ENCODE data around the gene TRRAP.

TRRAP gene

GRCh38 chr7:98887038-98887437 is 8.7 kb downstream of the TRRAP start:
- Histone ChIP-seq H3K4me3 (ENCODE audit: low read depth in 1 of 2, low read length in 2 of 2) (no peak overlapping the region), H3K9ac (ENCODE audit: low read depth in 1 of 2, low read length in 2 of 2) (no peak overlapping the region), H3K9me3 (ENCODE audit: control insufficient read depth in 1 of 2, low read length in 2 of 2) (no peaks in the 10 kb centered on the region), H3K27ac (ENCODE audit: low read depth, low read length) (no peak overlapping the region), H3K27me3 (ENCODE audit: control insufficient read depth in 1 of 2, insufficient read depth in 2 of 2, low read length in 2 of 2) (no peaks in the 10 kb centered on the region), H3K36me3 (ENCODE audit: control insufficient read depth in 1 of 2, insufficient read depth in 2 of 2, low read length in 2 of 2) (peaks cover 20 to 56% of the 10 kb centered on the region in 2 donors), H3K4me1 (ENCODE audit: control insufficient read depth in 1 of 2, insufficient read depth in 2 of 2, low read length in 2 of 2) (no peaks in the 10 kb centered on the region)

- H3K4me3 ChIP-seq (ENCODE audit: low read depth in 1 of 2, low read length in 2 of 2): no peak overlapping the region
- peaks cover 27 to 64% of the 10 kb centered on the region in 2 donors for H3K36me3 ChIP-seq (ENCODE audit: control insufficient read depth in 1 of 2, insufficient read depth in 2 of 2, low read length in 2 of 2)
These were observed 14.3 kb downstream of the TRRAP start for GRCh38 chr7:98892609-98893008.

GRCh38 chr7:98899816-98900215 is 21.5 kb downstream of the TRRAP start:
- H3K27me3 ChIP-seq (ENCODE audit: control insufficient read depth in 1 of 2, insufficient read depth in 2 of 2, low read length in 2 of 2): no peaks in the 10 kb centered on the region
- H3K4me1 ChIP-seq (ENCODE audit: control insufficient read depth in 1 of 2, insufficient read depth in 2 of 2, low read length in 2 of 2): no peaks in the 10 kb centered on the region
- no peak overlapping the region for H3K27ac ChIP-seq (ENCODE audit: low read depth, low read length)
- no peaks in the 10 kb centered on the region for H3K9me3 ChIP-seq (ENCODE audit: control insufficient read depth in 1 of 2, low read length in 2 of 2)
- no peak overlapping the region for H3K9ac ChIP-seq (ENCODE audit: low read depth in 1 of 2, low read length in 2 of 2)
- H3K4me3 ChIP-seq (ENCODE audit: low read depth in 1 of 2, low read length in 2 of 2): no peak overlapping the region
- peaks cover 50 to 92% of the 10 kb centered on the region in 2 donors for H3K36me3 ChIP-seq (ENCODE audit: control insufficient read depth in 1 of 2, insufficient read depth in 2 of 2, low read length in 2 of 2)

More at GRCh38 chr7:98892609-98893008, 14.3 kb downstream of the TRRAP start:
- H3K9me3 ChIP-seq (ENCODE audit: control insufficient read depth in 1 of 2, low read length in 2 of 2): no peaks in the 10 kb centered on the region
- H3K9ac ChIP-seq (ENCODE audit: low read depth in 1 of 2, low read length in 2 of 2): no peak overlapping the region
- no peaks in the 10 kb centered on the region for H3K4me1 ChIP-seq (ENCODE audit: control insufficient read depth in 1 of 2, insufficient read depth in 2 of 2, low read length in 2 of 2)
- no peak overlapping the region for H3K27ac ChIP-seq (ENCODE audit: low read depth, low read length)
- no peaks in the 10 kb centered on the region for H3K27me3 ChIP-seq (ENCODE audit: control insufficient read depth in 1 of 2, insufficient read depth in 2 of 2, low read length in 2 of 2)

DNA sequence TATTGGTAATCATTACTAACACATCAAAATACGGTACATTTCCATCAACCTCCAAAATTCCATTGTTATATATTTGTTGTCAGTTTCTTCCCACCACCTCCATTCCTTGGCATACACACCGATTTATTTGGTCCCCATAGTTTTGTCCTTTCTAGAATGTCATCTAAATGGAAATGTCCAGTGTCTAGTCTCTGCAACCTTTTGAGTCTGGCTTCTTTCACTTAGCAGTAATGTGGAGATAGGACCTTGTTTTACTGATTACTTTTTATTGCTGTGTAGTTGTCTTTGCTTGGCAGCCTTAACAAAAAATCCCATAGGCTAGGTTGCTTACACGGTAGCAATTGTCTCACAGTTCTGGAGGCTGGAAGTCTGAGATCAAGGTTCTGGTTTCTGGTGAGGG is 22.5 kb downstream of the TRRAP start:
- Histone ChIP-seq H3K36me3 (ENCODE audit: control insufficient read depth in 1 of 2, insufficient read depth in 2 of 2, low read length in 2 of 2) (peaks cover 58 to 93% of the 10 kb centered on the region in 2 donors), H3K9ac (ENCODE audit: low read depth in 1 of 2, low read length in 2 of 2) (no peak overlapping the region), H3K4me1 (ENCODE audit: control insufficient read depth in 1 of 2, insufficient read depth in 2 of 2, low read length in 2 of 2) (no peaks in the 10 kb centered on the region), H3K9me3 (ENCODE audit: control insufficient read depth in 1 of 2, low read length in 2 of 2) (no peaks in the 10 kb centered on the region), H3K4me3 (ENCODE audit: low read depth in 1 of 2, low read length in 2 of 2) (no peak overlapping the region), H3K27ac (ENCODE audit: low read depth, low read length) (no peak overlapping the region), H3K27me3 (ENCODE audit: control insufficient read depth in 1 of 2, insufficient read depth in 2 of 2, low read length in 2 of 2) (no peaks in the 10 kb centered on the region)

DNA sequence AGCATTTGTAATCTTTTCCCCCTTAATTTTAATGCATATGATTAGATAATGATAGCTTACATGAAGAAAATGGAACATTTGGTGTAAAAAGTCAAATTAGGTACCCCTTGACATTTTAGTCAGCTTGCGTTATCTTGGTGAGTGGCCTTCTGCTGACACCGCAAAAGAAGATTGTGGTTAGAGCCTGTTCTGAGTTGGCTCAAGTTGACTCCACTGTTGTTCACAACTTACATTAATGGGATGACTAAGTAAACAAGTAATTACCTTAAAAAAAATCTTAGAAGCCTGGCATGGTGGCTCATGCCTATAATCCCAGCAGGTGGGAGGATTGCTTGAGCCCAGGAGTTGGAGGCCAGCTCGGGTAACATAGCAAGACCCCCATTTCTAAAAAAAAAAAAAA is 24.2 kb downstream of the TRRAP start:
- Histone ChIP-seq H3K9me3 (ENCODE audit: control insufficient read depth in 1 of 2, low read length in 2 of 2) (no peaks in the 10 kb centered on the region), H3K27me3 (ENCODE audit: control insufficient read depth in 1 of 2, insufficient read depth in 2 of 2, low read length in 2 of 2) (no peaks in the 10 kb centered on the region), H3K36me3 (ENCODE audit: control insufficient read depth in 1 of 2, insufficient read depth in 2 of 2, low read length in 2 of 2) (peaks cover 62 to 84% of the 10 kb centered on the region in 2 donors), H3K4me1 (ENCODE audit: control insufficient read depth in 1 of 2, insufficient read depth in 2 of 2, low read length in 2 of 2) (no peaks in the 10 kb centered on the region), H3K27ac (ENCODE audit: low read depth, low read length) (no peak overlapping the region), H3K9ac (ENCODE audit: low read depth in 1 of 2, low read length in 2 of 2) (no peak overlapping the region), H3K4me3 (ENCODE audit: low read depth in 1 of 2, low read length in 2 of 2) (no peak overlapping the region)

- no peaks in the 10 kb centered on the region for H3K4me1 ChIP-seq (ENCODE audit: control insufficient read depth in 1 of 2, insufficient read depth in 2 of 2, low read length in 2 of 2)
- H3K9ac ChIP-seq (ENCODE audit: low read depth in 1 of 2, low read length in 2 of 2): no peak overlapping the region
- no peak overlapping the region for H3K27ac ChIP-seq (ENCODE audit: low read depth, low read length)
- H3K27me3 ChIP-seq (ENCODE audit: control insufficient read depth in 1 of 2, insufficient read depth in 2 of 2, low read length in 2 of 2): no peaks in the 10 kb centered on the region
- H3K36me3 ChIP-seq (ENCODE audit: control insufficient read depth in 1 of 2, insufficient read depth in 2 of 2, low read length in 2 of 2): peaks cover 60 to 84% of the 10 kb centered on the region in 2 donors
- H3K4me3 ChIP-seq (ENCODE audit: low read depth in 1 of 2, low read length in 2 of 2): no peak overlapping the region
- H3K9me3 ChIP-seq (ENCODE audit: control insufficient read depth in 1 of 2, low read length in 2 of 2): no peaks in the 10 kb centered on the region
These were observed 24.9 kb downstream of the TRRAP start for GRCh38 chr7:98903246-98903645.

DNA sequence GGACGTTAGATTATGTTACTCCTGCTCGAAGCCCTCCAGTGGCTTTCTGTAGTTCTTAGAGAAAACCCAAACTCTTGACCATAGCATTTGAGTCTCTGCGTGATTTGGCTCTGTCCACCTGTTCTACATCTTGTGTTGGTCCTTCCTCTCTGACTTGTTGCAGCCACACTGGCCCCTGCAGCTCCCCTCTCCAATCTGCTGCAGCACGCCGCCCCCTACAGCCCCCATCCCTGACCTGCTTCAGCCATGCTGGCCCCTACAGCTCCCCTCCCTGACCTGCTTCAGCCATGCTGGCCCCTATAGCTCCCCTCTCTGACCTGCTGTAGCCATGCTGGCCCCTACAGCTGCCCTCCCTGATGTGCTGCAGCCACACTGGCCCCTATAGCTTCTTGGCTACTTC is 29.2 kb downstream of the TRRAP start:
- Histone ChIP-seq H3K27me3 (ENCODE audit: control insufficient read depth in 1 of 2, insufficient read depth in 2 of 2, low read length in 2 of 2) (no peaks in the 10 kb centered on the region), H3K9ac (ENCODE audit: low read depth in 1 of 2, low read length in 2 of 2) (no peak overlapping the region), H3K36me3 (ENCODE audit: control insufficient read depth in 1 of 2, insufficient read depth in 2 of 2, low read length in 2 of 2) (peaks cover 54 to 84% of the 10 kb centered on the region in 2 donors), H3K27ac (ENCODE audit: low read depth, low read length) (no peak overlapping the region), H3K4me1 (ENCODE audit: control insufficient read depth in 1 of 2, insufficient read depth in 2 of 2, low read length in 2 of 2) (no peaks in the 10 kb centered on the region), H3K9me3 (ENCODE audit: control insufficient read depth in 1 of 2, low read length in 2 of 2) (no peaks in the 10 kb centered on the region), H3K4me3 (ENCODE audit: low read depth in 1 of 2, low read length in 2 of 2) (no peak overlapping the region)

- no peak overlapping the region for H3K27ac ChIP-seq (ENCODE audit: low read depth, low read length)
These were observed 30.3 kb downstream of the TRRAP start for GRCh38 chr7:98908585-98908984.

GRCh38 chr7:98909487-98909886 is 31.2 kb downstream of the TRRAP start:
- H3K27ac ChIP-seq (ENCODE audit: low read depth, low read length): no peak overlapping the region
- H3K4me3 ChIP-seq (ENCODE audit: low read depth in 1 of 2, low read length in 2 of 2): no peak overlapping the region
- H3K9me3 ChIP-seq (ENCODE audit: control insufficient read depth in 1 of 2, low read length in 2 of 2): no peaks in the 10 kb centered on the region
- no peaks in the 10 kb centered on the region for H3K27me3 ChIP-seq (ENCODE audit: control insufficient read depth in 1 of 2, insufficient read depth in 2 of 2, low read length in 2 of 2)
- H3K4me1 ChIP-seq (ENCODE audit: control insufficient read depth in 1 of 2, insufficient read depth in 2 of 2, low read length in 2 of 2): no peaks in the 10 kb centered on the region
- no peak overlapping the region for H3K9ac ChIP-seq (ENCODE audit: low read depth in 1 of 2, low read length in 2 of 2)
- peaks cover 51 to 84% of the 10 kb centered on the region in 2 donors for H3K36me3 ChIP-seq (ENCODE audit: control insufficient read depth in 1 of 2, insufficient read depth in 2 of 2, low read length in 2 of 2)

More at GRCh38 chr7:98908585-98908984, 30.3 kb downstream of the TRRAP start:
- Histone ChIP-seq H3K27me3 (ENCODE audit: control insufficient read depth in 1 of 2, insufficient read depth in 2 of 2, low read length in 2 of 2) (no peaks in the 10 kb centered on the region), H3K9me3 (ENCODE audit: control insufficient read depth in 1 of 2, low read length in 2 of 2) (no peaks in the 10 kb centered on the region), H3K4me3 (ENCODE audit: low read depth in 1 of 2, low read length in 2 of 2) (no peak overlapping the region), H3K9ac (ENCODE audit: low read depth in 1 of 2, low read length in 2 of 2) (no peak overlapping the region), H3K36me3 (ENCODE audit: control insufficient read depth in 1 of 2, insufficient read depth in 2 of 2, low read length in 2 of 2) (peaks cover 53 to 84% of the 10 kb centered on the region in 2 donors), H3K4me1 (ENCODE audit: control insufficient read depth in 1 of 2, insufficient read depth in 2 of 2, low read length in 2 of 2) (no peaks in the 10 kb centered on the region)

- no peaks in the 10 kb centered on the region for H3K27me3 ChIP-seq (ENCODE audit: control insufficient read depth in 1 of 2, insufficient read depth in 2 of 2, low read length in 2 of 2)
- H3K4me1 ChIP-seq (ENCODE audit: control insufficient read depth in 1 of 2, insufficient read depth in 2 of 2, low read length in 2 of 2): no peaks in the 10 kb centered on the region
- H3K27ac ChIP-seq (ENCODE audit: low read depth, low read length): no peak overlapping the region
- H3K9me3 ChIP-seq (ENCODE audit: control insufficient read depth in 1 of 2, low read length in 2 of 2): no peaks in the 10 kb centered on the region
- H3K36me3 ChIP-seq (ENCODE audit: control insufficient read depth in 1 of 2, insufficient read depth in 2 of 2, low read length in 2 of 2): peaks cover 42 to 79% of the 10 kb centered on the region in 2 donors
- H3K9ac ChIP-seq (ENCODE audit: low read depth in 1 of 2, low read length in 2 of 2): no peak overlapping the region
- no peak overlapping the region for H3K4me3 ChIP-seq (ENCODE audit: low read depth in 1 of 2, low read length in 2 of 2)
These were observed 32.1 kb downstream of the TRRAP start for GRCh38 chr7:98910427-98910826.

DNA sequence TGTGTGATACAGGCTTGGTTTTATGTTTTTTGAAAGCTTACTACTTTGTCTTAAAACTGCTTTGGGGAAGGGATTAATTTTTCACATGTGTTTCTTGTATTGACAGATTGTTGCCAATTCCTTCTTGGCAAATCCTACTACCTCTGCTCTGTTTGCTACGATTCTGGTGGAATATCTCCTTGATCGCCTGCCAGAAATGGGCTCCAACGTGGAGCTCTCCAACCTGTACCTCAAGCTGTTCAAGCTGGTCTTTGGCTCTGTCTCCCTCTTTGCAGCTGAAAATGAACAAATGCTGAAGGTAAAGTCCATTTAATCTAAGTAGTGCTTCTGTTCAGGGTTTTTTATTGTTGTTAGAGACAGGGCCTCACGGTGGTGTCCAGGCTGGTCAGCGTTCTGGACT is 33.6 kb downstream of the TRRAP start:
- Histone ChIP-seq H3K27me3 (ENCODE audit: control insufficient read depth in 1 of 2, insufficient read depth in 2 of 2, low read length in 2 of 2) (no peaks in the 10 kb centered on the region), H3K36me3 (ENCODE audit: control insufficient read depth in 1 of 2, insufficient read depth in 2 of 2, low read length in 2 of 2) (peaks cover 47 to 87% of the 10 kb centered on the region in 2 donors), H3K9me3 (ENCODE audit: control insufficient read depth in 1 of 2, low read length in 2 of 2) (no peaks in the 10 kb centered on the region), H3K4me1 (ENCODE audit: control insufficient read depth in 1 of 2, insufficient read depth in 2 of 2, low read length in 2 of 2) (no peaks in the 10 kb centered on the region), H3K27ac (ENCODE audit: low read depth, low read length) (no peak overlapping the region), H3K4me3 (ENCODE audit: low read depth in 1 of 2, low read length in 2 of 2) (no peak overlapping the region), H3K9ac (ENCODE audit: low read depth in 1 of 2, low read length in 2 of 2) (no peak overlapping the region)

Data from duodenal mucosa (tissue), 2 donors.